Adipocyte (in vitro differentiated cells): ENCODE measurements around the gene FEZF1.

Experiments
- DNase-seq: peaks from one replicate; pipeline ENCODE4 v3.0.0-alpha.2; 2015; ENCODE audit warnings: low read depth
- H3K27me3 ChIP-seq: replicated peaks from 2 replicates; pipeline ENCODE4 v1.7.0; 2013; ENCODE audit warnings: mild to moderate bottlenecking, low read length, moderate library complexity; ENCODE audit not compliant: control insufficient read depth, insufficient read depth
- H3K36me3 ChIP-seq: 2 replicates; pipeline ENCODE4 v1.7.0; 2013; ENCODE audit warnings: low read length, mild to moderate bottlenecking, moderate library complexity; ENCODE audit not compliant: control insufficient read depth, insufficient read depth, severe bottlenecking
- H3K4me1 ChIP-seq: 2 replicates; pipeline ENCODE4 v1.7.0; 2013; ENCODE audit warnings: mild to moderate bottlenecking, low read length, moderate library complexity; ENCODE audit not compliant: control insufficient read depth, insufficient read depth
- H3K4me3 ChIP-seq: 2 replicates; pipeline ENCODE4 v1.7.0; 2013; ENCODE audit warnings: mild to moderate bottlenecking, low read length, moderate library complexity
- H3K9ac ChIP-seq: 2 replicates; pipeline ENCODE4 v1.7.0; 2013; ENCODE audit warnings: mild to moderate bottlenecking, low read length, moderate library complexity
- H3K9me3 ChIP-seq: 2 replicates; pipeline ENCODE4 v1.7.0; 2013; ENCODE audit warnings: mild to moderate bottlenecking, low read length, moderate library complexity; ENCODE audit not compliant: control insufficient read depth

Gene FEZF1

DNA sequence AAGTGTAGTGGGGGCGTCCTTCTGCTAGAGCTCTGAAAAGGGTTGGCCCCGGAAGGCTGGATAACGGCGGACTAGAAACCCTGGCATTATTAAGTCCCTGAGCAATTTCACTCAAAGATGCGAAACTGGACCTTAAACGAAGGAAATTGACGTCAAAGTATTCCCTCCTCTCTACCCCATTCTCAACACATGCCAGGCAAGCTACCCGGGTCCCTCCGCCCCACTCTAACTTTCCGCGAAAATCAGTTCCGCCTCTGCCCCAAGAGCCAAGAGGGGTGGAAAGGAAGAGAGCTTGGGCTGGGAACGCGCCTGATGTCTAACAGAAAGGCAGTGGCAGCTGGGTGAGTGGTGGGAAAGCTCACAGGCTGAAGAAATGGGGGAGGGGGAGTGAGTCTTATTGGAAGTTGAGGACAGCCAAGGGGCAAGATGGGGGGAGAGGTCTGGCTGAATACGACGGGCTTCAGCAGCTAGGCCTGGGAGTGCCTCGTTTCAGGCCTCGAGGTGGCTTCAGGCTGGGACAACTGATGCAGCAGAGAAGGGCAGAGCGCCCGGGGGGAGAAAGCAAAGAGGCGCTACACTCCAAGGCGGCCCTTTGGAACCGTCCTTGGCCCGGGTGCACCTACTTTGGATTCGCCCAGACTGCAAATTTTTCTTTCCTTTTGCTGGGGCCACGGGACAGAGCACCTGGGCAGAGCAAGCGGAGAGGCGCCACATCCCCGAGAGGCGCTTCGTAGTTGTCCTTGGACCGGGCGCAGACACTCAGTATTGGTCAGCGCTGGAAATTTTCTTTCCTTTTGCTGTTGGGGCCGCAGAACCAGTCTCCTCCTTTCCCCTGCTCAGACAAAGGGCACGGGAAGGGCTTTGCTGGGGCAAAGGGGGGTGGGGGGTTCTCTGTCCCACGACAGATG is 2.0 kb upstream of the FEZF1 start:
- DNase-seq = no peak
- Histone ChIP-seq H3K27me3 (peaks cover 96% of the 10 kb centered on the region), H3K36me3 (no peaks in the 10 kb centered on the region), H3K4me3 (no peak overlapping the region), H3K9ac (no peak overlapping the region), H3K4me1 (peaks cover 10% of the 10 kb centered on the region), H3K9me3 (peaks cover 3% of the 10 kb centered on the region)

DNA sequence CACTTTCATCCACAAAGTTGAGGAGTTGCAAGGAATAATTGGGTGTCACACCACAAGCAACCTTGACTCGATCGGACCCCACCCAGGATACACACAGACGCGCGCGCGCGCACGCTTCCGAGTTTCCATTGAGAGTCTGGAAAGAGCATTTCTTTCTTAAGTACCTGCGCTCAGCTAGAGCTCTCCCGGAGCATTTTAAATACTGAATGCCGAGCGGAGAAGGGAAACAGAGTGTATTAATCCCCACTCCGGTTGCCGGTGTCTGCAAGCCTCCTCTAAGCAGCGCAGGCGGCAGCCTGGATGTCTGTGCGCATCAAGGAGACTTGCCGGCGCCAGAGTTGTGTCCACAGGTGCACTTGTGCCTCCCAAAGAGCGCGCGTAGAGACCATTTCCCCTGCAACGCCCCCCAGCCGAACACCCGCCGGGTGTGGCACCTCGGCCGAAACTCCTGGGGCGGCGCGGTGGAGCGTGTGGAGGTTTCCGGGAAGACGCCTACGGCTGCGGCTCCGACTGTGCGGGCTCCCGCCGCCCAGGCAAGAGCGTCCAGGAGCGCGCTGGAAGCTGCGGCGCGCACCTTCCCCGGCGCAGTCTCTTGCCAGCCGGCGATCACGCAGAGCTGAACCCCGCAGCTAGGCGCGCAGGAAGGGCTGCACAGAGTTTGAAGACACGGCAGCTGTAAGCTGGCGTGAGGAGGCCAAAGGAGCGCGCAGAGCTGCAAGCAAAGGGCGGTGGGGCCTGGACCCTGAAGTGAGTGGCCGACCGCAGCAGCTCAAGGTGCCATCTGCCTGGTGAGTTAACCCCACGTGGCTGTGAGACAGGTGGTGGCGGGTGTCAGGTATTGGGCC is 1.1 kb upstream of the FEZF1 start:
- Histone ChIP-seq H3K4me3 (peak overlapping the region; percentile 57), H3K9ac (no peak overlapping the region), H3K36me3 (no peaks in the 10 kb centered on the region), H3K27me3 (peaks cover 96% of the 10 kb centered on the region), H3K4me1 (peaks cover 10% of the 10 kb centered on the region), H3K9me3 (peaks cover 6% of the 10 kb centered on the region)
- no peak for DNase-seq

DNA sequence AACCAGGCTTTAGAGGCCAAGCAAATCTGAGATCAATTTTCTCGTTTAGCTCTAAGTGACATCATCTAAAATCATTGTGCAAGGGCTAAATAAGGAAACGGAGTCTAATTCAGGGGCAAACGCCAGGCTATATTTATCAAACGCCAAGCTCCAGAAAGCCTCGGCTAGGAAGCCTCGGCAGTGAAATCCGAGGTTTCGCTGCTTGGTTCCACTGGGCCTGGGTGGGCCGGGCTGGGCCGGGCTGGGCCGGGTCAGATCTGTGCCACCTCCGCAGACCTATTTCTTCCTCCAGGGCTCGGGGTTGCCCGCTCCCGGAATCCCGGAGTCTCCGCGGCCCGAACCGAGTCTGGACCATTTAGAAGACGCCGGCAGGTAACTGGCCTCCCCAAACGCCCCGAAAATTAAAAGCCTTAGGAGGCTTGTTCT is 459 bp upstream of the FEZF1 start:
- peaks cover 10% of the 10 kb centered on the region for H3K4me1 ChIP-seq
- DNase-seq = peak; percentile 64
- H3K9me3 ChIP-seq = peaks cover 6% of the 10 kb centered on the region
- H3K9ac ChIP-seq = no peak overlapping the region
- no peaks in the 10 kb centered on the region for H3K36me3 ChIP-seq
- peaks cover 96% of the 10 kb centered on the region for H3K27me3 ChIP-seq
- H3K4me3 ChIP-seq = peak overlapping the region; percentile 57

DNA sequence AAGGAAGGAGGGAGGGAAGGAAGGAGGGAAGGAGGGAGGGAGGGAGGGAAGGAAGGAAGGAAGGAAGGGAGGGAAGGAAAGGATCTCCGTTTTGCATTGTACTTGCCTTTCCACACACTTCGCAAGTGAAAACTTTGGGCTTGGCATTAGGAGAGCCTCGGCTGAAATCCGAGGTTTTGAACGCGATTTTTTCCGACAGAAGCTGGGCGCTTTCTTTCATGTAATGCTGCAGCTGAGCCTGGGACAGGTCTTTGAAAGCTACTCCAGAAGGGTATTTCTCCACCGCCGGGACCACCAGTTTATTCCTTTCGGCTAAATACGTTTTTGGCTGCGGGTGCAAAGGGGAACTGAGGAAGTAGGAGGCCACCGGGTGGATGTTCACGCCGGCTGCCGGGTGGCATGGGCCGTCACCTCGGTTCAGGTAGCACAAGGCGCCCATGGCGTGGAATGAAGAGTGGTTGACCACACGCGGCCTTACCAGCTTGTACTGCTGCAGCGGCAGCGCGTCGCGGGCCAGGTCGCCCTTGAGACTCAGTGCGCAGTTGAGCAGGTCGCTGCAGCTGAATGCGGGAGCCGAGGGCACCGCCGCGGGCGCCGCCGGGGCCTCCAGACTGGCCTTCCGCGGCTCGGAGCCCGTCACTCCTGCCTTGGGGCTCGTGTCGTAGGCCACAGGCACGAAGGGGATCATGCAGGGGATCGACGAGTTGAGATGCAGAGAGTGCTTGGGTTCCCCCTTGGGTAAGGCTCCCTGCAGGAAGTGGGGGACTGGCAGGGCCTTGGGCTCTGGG is 825 bp downstream of the FEZF1 start:
- H3K27me3 ChIP-seq = peaks cover 95% of the 10 kb centered on the region
- H3K9ac ChIP-seq = no peak overlapping the region
- no peak for DNase-seq
- H3K9me3 ChIP-seq = peaks cover 6% of the 10 kb centered on the region
- no peaks in the 10 kb centered on the region for H3K36me3 ChIP-seq
- peaks cover 10% of the 10 kb centered on the region for H3K4me1 ChIP-seq
- H3K4me3 ChIP-seq = no peak overlapping the region

DNA sequence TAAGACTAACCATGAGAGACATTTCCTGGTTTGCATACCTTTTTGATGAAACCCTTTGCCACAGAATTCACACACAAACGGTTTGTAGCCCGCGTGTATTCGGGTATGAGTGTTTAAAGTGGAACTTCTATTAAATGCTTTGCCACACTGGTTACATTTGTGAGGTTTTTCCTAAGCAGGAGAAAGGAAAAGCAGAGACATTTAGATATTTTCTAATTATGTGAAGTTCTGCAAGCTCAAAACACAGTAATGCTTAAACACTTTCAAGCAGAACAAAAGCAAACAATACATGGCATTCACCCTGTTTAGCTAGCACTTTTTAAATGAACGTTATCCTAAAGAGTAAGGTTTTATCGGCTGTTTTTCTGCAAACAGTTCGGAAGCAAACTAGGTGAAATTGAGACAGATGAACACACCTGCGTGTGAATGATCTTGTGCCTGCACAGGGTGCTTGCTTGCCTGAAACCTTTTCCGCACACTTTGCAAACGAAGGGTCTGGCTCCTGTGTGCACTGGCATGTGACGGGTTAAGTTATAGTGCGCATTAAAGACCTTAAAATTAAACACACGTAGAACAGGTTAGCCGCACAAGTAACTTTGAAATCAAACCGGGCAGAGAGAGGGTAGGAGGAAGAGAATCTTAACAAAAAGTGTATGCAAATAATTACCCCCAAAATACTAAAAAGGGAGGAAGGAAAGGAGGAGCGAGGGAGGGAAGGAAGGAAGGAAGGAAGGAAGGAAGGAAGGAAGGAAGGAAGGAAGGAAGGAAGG is 1.6 kb downstream of the FEZF1 start:
- H3K4me3 ChIP-seq = no peak overlapping the region
- H3K9ac ChIP-seq = no peak overlapping the region
- peaks cover 10% of the 10 kb centered on the region for H3K4me1 ChIP-seq
- no peaks in the 10 kb centered on the region for H3K36me3 ChIP-seq
- H3K27me3 ChIP-seq = peaks cover 95% of the 10 kb centered on the region
- no peak for DNase-seq
- peaks cover 6% of the 10 kb centered on the region for H3K9me3 ChIP-seq

DNA sequence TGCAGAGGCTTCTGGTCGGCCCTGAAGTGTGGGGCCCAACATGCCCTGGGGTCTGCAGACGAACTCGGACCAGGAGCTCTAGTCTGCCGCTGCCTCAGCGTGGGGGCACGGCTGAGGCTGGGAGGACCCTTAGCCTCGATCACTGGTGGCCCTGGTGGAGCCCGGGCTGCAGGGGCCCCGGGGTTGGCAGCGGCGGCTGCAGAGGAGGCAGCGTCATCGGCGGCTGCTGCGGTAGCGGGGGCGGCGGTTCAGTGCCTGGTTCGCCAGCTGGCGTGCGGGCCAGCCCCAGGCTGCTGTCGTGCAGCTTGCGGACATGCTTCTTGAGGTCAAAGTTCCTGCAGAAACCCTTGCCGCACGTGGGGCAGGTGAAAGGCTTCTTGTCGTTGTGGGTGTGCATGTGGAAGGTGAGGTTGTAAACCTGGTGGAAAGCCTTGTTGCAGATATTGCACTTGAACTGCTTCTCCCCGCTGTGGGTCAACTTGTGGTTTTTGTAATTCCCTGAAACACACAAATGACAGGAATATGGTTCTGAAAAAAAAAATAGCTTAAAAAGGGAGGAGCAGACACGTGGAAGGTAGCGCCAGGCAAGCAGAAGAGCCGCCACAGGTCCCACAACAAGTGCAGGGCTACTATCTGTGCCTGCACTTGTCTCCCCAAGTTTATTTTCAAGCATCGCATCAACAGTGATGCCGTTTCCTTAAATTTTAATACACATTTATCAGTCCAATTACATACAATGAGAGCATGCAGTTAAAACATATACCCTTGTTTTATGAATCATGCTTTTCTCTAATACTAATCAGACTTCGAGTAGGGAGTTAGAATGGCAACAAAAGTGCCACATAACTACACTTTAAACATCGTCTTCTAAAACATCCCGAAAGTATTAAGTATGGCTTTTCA is 2.4 kb downstream of the FEZF1 start:
- Histone ChIP-seq H3K9ac (no peak overlapping the region), H3K9me3 (peaks cover 6% of the 10 kb centered on the region), H3K4me3 (no peak overlapping the region), H3K27me3 (peaks cover 94% of the 10 kb centered on the region), H3K36me3 (no peaks in the 10 kb centered on the region), H3K4me1 (peaks cover 10% of the 10 kb centered on the region)
- DNase-seq = no peak

DNA sequence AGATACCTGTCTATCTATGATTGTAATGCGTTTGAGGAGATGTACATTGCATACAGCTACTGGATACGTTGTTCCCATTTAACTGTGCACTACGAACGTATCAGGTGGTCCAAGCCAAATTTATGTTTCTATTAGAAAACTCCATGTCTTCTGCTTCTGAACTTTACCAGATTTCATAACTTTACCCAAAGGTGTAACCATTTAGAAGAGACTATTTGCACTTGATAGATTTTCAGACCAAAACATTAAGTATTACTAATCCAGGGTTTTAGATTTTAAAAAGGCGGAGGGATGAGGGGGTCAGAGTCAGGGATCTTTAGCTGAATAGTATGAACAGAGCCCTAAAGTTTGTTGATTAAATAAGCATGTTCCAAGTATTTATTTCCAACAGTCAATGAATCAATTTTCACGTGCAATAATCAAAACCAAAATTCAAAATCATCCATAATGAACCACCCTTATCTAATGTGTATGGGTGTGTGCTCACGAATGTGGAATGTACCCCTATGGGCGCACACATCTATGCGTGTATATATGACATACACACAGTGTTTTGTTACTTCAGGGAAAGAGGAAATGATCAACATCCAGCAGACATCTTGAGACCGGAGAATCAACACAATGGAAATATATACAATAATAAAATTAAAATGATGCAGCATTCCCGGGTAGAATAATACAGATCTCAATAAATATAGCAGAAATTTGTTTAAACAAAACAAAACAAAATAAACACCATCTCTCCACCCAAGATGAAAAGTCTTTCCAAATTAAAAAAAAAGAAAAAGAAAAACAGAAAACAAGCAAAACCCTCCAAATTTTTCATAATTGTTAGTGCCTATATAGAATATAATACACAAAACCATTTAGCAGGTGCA is 3.4 kb downstream of the FEZF1 start:
- Histone ChIP-seq H3K9ac (no peak overlapping the region), H3K27me3 (peaks cover 89% of the 10 kb centered on the region), H3K4me1 (peaks cover 10% of the 10 kb centered on the region), H3K36me3 (no peaks in the 10 kb centered on the region), H3K4me3 (no peak overlapping the region), H3K9me3 (peaks cover 6% of the 10 kb centered on the region)
- no peak for DNase-seq

DNA sequence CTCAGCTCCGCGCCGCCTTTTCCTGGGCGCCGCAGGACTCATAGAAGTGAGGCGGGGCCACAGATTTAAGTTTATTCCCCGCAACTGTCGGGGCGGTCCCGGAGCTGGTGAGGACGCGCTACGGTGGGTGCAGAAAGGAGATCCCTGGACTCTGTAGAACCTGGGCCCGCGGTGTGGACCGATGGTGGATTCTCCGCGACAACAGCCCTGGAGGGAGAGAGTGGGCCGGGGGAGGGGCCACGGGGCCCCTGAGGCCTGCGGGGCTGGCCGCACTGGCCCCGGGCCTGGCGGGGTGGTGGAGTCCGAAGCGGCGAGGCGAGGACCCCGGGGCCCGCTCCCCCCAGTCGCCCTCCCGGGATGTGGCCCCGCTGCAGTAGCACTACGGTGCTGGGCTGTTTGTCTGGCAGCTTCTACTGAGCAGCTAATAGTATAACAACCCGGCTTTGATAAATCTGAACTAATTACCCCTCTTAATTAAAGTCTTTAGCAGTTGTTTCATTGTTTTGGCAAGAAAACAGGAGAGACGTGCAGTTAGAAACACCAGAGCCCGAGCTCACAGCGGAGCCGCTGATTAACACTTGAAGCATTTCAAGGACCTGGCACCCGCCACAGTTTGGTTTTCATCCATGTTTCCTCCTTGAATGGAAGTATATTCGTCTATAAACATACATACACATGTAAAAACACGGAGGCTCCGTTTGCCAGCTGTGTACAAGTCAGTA is 4.2 kb downstream of the FEZF1 start:
- H3K27me3 ChIP-seq = peaks cover 85% of the 10 kb centered on the region
- no peak for DNase-seq
- H3K4me3 ChIP-seq = no peak overlapping the region

More for the DNA sequence above, 4.2 kb downstream of the FEZF1 start:
- H3K36me3 ChIP-seq = no peaks in the 10 kb centered on the region
- peaks cover 6% of the 10 kb centered on the region for H3K4me1 ChIP-seq
- H3K9me3 ChIP-seq = peaks cover 6% of the 10 kb centered on the region
- no peak overlapping the region for H3K9ac ChIP-seq
